Muscle of leg (tissue), 11 donors: ENCODE data around the gene EGFR. TPM values are rescaled to one million over a fixed set of nuclear protein-coding genes. Genes with fewer than 3 reads are reported as not detected.

Experiments used
- DNase-seq: peaks from one replicate; pipeline ENCODE4 v3.0.0; 2013
- H3K27ac ChIP-seq: one replicate; pipeline ENCODE4 v1.5.1; 2013; ENCODE audit warnings: mild to moderate bottlenecking, low read length, control low read depth
- H3K27me3 ChIP-seq: one replicate; pipeline ENCODE4 v1.6.1; 2013; ENCODE audit warnings: low read length; ENCODE audit not compliant: control insufficient read depth, insufficient read depth
- H3K36me3 ChIP-seq: one replicate; pipeline ENCODE4 v1.6.1; 2013; ENCODE audit warnings: low read length; ENCODE audit not compliant: control insufficient read depth, insufficient read depth
- H3K4me1 ChIP-seq: one replicate; pipeline ENCODE4 v1.6.1; 2013; ENCODE audit warnings: low read length; ENCODE audit not compliant: control insufficient read depth, insufficient read depth
- H3K4me3 ChIP-seq: one replicate; pipeline ENCODE4 v1.5.1; 2013; ENCODE audit warnings: low read length, control low read depth
- H3K9me3 ChIP-seq: replicated peaks from 2 replicates; pipeline ENCODE4 v1.6.1; 2013; ENCODE audit warnings: low read depth, low read length; ENCODE audit not compliant: control insufficient read depth
- WGBS: methylation state at CpG from one replicate; pipeline ENCODE4 v1.1.5; 2013; ENCODE audit warnings: missing lambda C conversion rate; ENCODE audit not compliant: insufficient coverage; 5-methylcytosine and 5-hydroxymethylcytosine counted together
- polyA plus RNA-seq, 8 donors: library from polyadenylated mRNA; unstranded; fragments of 120-200 nt; gene quantifications; one replicate each; pipeline versions ENCODE4 v1.2.1 to v1.2.3, GENCODE V29; 2013; ENCODE audit warnings: inconsistent platforms in 1 of 8, low replicate concordance in 1 of 8; ENCODE audit not compliant: insufficient read length in 8 of 8, insufficient read depth in 1 of 8
- total RNA-seq: library from RNA; stranded (reverse); fragments of 120-200 nt; gene quantifications from one replicate; pipeline ENCODE4 v1.2.4, GENCODE V29; 2013

EGFR gene
- total and polyA plus RNA-seq, 9 donors: 18.6 to 42.8 (median 25.5) TPM

DNA sequence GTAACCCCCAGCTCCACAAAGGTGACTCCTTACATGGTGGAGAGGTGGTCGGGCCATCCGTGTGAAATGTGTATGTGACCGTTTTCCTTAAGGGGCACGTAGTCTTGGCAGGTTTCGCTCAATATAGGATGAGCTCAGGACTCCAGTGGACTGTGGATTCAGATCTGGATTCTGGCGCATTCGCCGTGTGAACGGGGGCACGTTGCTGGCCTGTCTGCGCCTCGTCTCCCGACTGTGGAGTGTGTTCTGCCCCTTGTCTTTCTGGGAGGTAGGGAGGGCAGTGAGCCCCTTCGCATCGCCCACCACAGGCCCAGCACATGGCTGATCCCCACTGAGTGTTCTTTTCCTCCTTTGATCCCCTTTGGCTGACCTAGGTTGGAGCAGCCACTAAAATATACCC lies 165.1 kb downstream of the EGFR start:
- Histone ChIP-seq H3K36me3 (peaks cover 50% of the 10 kb centered on the region), H3K27me3 (no peaks in the 10 kb centered on the region), H3K4me1 (peaks cover 30% of the 10 kb centered on the region), H3K27ac (no peak overlapping the region), H3K4me3 (no peak overlapping the region), H3K9me3 (no peaks in the 10 kb centered on the region)
- WGBS: 69% methylated on average over 5 of the region's 15 CpGs
- no peak for DNase-seq

- no peak for DNase-seq
Observed at GRCh38 chr7:55185321-55185802, 166.5 kb downstream of the EGFR start.

DNA sequence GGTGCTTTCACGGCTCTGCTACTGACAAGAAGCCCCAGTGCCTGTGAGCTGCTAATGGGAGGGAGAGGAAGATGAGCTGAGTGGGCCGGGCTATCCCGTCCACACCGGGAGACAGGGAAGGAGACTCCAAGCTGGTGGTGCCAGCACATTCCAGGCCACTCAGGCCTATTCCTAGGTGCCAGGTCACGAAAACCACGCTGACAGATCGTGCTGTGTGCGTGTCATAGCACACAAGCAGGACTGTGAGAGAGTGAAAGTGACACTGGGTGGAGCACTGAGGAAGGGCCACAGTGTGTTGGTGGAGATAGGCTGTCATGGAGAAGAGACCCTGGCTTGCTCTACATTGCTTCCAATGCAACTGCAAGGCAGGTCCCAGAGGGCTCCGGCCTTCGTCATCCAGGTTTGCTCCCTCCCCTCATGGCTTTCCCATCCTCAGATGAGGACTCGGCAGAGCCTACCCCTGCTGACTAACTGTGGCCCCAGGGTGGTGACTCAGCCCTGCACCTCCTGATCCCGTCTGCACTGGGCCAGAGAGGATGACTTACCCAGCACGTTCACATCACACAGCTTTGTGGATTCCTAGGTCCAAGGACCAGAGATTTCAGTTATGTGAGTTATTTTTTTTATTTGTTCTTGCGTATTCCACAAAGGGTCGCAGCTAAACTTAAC lies 167.3 kb downstream of the EGFR start:
- H3K9me3 ChIP-seq: no peaks in the 10 kb centered on the region
- H3K4me3 ChIP-seq: no peak overlapping the region
- no peak overlapping the region for H3K27ac ChIP-seq
- DNase-seq: no peak
- peaks cover 36% of the 10 kb centered on the region for H3K36me3 ChIP-seq
- H3K27me3 ChIP-seq: no peaks in the 10 kb centered on the region
- H3K4me1 ChIP-seq: peaks cover 11% of the 10 kb centered on the region
- 89% methylated on average over 10 of the region's 15 CpGs for WGBS

More at GRCh38 chr7:55185321-55185802, 166.5 kb downstream of the EGFR start:
- Histone ChIP-seq H3K27ac (no peak overlapping the region), H3K9me3 (no peaks in the 10 kb centered on the region), H3K4me3 (no peak overlapping the region), H3K36me3 (peaks cover 43% of the 10 kb centered on the region), H3K4me1 (peaks cover 18% of the 10 kb centered on the region), H3K27me3 (no peaks in the 10 kb centered on the region)
- WGBS: 51% methylated on average over 5 of the region's 8 CpGs

DNA sequence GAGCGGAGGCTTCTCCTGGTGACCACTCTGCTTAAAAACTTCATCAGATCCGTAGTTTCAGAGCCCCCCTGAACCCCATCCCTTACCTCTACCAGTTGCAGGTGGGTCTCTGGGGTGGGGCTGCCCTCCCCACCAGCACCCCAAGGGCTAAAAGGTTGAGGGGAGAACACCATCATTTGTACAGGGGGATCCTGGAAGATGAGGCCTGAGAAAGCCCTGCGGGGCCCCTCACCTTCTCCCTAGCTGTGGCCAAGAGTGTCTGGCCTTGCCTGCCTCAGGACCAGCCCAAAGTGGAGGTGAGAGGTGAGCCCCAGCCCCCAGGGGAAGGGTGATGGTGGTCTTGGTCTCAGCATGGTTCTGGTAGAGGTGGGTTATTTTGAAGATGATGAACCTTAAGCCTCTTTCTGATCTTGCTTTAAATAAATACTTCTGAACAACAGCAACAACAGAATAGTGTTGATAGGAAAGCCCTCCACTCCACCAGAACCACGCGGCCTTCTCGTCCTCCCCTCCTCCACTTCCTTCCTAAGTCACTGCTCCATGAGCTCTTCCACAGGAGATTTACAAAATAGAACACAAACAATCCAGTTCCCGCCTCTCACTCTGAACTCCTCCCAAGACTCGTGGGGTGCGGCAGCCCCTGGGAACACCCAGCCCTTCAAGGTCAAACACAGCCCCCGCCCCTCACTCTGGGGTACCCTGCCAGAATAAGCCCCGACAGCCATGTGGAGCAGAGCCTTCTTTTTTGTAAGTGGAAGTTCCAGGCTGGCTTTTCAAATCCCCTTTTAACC lies 169.1 kb downstream of the EGFR start:
- H3K9me3 ChIP-seq: no peaks in the 10 kb centered on the region
- 57% methylated on average over 5 of the region's 11 CpGs for WGBS
- H3K4me3 ChIP-seq: no peak overlapping the region
- H3K27ac ChIP-seq: no peak overlapping the region
- H3K36me3 ChIP-seq: peaks cover 27% of the 10 kb centered on the region
- H3K27me3 ChIP-seq: no peaks in the 10 kb centered on the region
- peak; percentile 66 for DNase-seq
- peaks cover 22% of the 10 kb centered on the region for H3K4me1 ChIP-seq

- peaks cover 22% of the 10 kb centered on the region for H3K4me1 ChIP-seq
- peaks cover 27% of the 10 kb centered on the region for H3K36me3 ChIP-seq
- H3K9me3 ChIP-seq: no peaks in the 10 kb centered on the region
- no peak overlapping the region for H3K27ac ChIP-seq
- DNase-seq: no peak
- H3K27me3 ChIP-seq: no peaks in the 10 kb centered on the region
- no peak overlapping the region for H3K4me3 ChIP-seq
- 58% methylated on average over 7 of the region's 15 CpGs for WGBS
Observed at GRCh38 chr7:55188590-55189138, 169.8 kb downstream of the EGFR start.

DNA sequence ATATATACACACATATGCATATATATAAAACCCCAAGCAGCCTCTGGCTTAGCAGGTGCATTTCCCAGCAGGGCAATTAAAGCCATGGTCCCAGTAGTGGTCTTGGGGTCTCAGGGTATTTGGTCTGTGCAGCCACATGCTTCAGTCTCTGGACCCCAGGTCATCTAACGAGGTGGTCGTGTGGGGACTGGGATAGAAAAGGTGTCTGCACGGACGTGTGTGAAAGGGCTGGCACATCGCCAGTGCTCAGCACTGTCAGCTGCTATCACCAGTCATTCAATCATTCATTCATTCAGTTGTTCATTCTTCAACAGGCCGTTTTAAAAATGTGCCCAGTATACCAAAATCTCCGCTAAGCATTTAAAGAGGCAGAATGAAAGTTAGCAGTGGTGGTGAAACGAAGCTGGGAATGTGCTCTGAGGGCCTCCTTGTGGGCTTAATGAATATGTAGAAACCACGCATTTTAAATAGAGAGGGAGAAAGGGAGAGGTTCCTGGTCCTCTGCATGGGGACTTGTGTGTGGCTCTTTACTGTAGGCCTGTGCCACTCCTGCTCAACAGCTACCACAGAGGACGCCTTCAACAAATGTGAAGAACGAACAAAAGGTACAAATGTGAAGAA lies 170.4 kb downstream of the EGFR start:
- Histone ChIP-seq H3K9me3 (no peaks in the 10 kb centered on the region), H3K4me3 (no peak overlapping the region), H3K36me3 (peaks cover 27% of the 10 kb centered on the region), H3K27ac (no peak overlapping the region), H3K4me1 (peaks cover 22% of the 10 kb centered on the region), H3K27me3 (no peaks in the 10 kb centered on the region)
- DNase-seq: peak; percentile 50
- WGBS: 73% methylated on average over 3 of the region's 11 CpGs

- DNase-seq: peak; percentile 46
- no peak overlapping the region for H3K27ac ChIP-seq
- peaks cover 22% of the 10 kb centered on the region for H3K4me1 ChIP-seq
- H3K36me3 ChIP-seq: peaks cover 28% of the 10 kb centered on the region
- no peak overlapping the region for H3K4me3 ChIP-seq
- WGBS: 60% methylated on average over 9 of the region's 16 CpGs
- no peaks in the 10 kb centered on the region for H3K27me3 ChIP-seq
- no peaks in the 10 kb centered on the region for H3K9me3 ChIP-seq
Observed at GRCh38 chr7:55189878-55190436, 171.1 kb downstream of the EGFR start.

DNA sequence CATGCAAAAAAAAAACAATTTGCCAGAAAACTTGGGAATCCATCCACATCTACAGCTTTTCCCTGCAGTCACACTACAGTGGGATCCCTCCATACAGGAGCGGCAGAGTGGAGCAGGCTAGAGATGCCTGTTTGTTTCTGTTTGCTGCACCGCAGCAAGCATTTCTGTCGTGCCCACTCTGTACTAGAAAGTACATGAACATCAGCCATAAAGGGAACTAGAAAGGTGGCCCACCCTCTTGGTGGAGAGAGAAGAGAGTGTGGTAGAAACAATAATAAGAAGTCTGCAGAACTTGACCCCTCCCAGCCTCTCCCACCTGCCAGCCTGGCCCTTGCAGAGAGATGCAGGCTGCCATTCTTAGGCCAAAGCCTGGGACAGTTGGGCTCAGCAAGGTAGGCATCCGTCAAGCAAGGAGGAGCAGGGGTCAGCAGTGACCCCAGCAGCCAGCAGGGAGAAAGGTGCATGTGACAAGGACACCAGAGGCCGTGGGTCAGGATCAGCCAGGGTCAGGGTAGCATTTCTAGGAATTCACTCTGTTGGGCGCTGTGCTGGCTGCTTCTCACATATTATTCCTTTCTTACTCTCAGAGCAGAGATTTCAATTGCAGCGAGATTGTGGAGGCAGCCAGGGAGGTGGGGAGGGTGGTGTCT lies 171.8 kb downstream of the EGFR start:
- Histone ChIP-seq H3K9me3 (no peaks in the 10 kb centered on the region), H3K27ac (no peak overlapping the region), H3K4me1 (peaks cover 22% of the 10 kb centered on the region)

GRCh38 chr7:55191161-55191925 lies 172.5 kb downstream of the EGFR start:
- Histone ChIP-seq H3K27me3 (no peaks in the 10 kb centered on the region), H3K9me3 (no peaks in the 10 kb centered on the region), H3K36me3 (peaks cover 17% of the 10 kb centered on the region), H3K4me1 (peaks cover 22% of the 10 kb centered on the region), H3K27ac (no peak overlapping the region), H3K4me3 (no peak overlapping the region)
- DNase-seq: no peak
- 83% methylated on average over 14 of the region's 17 CpGs for WGBS

More for the DNA sequence above, 171.8 kb downstream of the EGFR start:
- WGBS: 82% methylated on average over 3 of the region's 7 CpGs
- H3K27me3 ChIP-seq: no peaks in the 10 kb centered on the region
- DNase-seq: no peak
- peaks cover 22% of the 10 kb centered on the region for H3K36me3 ChIP-seq
- no peak overlapping the region for H3K4me3 ChIP-seq
